ENCODE results near the gene TRIO. TPM values are rescaled to one million over a fixed set of nuclear protein-coding genes. Genes with fewer than 3 reads are reported as not detected.

Gene TRIO
- total RNA-seq, 1 donor from 2014 or later = 223 TPM

GRCh38 chr5:14156290-14156649, 13.1 kb downstream of the TRIO start:
- ChIA-PET CTCF (interaction anchor here (0.9 to 1.4 kb wide), 4 partner anchors 11 to 52 kb away, joined by 3 to 5 read pairs (median 4); no protein-coding TSS in a partner anchor), POLR2A (interaction anchor here (1.3 to 5.4 kb wide), 6 partner anchors 9 to 114 kb away, joined by 5 to 101 read pairs (median 8); partner anchors contain the start of gene TRIO)
- no peaks in the 10 kb centered on the region for H3K9me3 Mint-ChIP-seq
- no peaks in the 10 kb centered on the region for H3K27me3 Mint-ChIP-seq
- no peaks in the 10 kb centered on the region for H3K36me3 Mint-ChIP-seq (ENCODE audit: low read depth)
- TF ChIP-seq, protein P1, sequence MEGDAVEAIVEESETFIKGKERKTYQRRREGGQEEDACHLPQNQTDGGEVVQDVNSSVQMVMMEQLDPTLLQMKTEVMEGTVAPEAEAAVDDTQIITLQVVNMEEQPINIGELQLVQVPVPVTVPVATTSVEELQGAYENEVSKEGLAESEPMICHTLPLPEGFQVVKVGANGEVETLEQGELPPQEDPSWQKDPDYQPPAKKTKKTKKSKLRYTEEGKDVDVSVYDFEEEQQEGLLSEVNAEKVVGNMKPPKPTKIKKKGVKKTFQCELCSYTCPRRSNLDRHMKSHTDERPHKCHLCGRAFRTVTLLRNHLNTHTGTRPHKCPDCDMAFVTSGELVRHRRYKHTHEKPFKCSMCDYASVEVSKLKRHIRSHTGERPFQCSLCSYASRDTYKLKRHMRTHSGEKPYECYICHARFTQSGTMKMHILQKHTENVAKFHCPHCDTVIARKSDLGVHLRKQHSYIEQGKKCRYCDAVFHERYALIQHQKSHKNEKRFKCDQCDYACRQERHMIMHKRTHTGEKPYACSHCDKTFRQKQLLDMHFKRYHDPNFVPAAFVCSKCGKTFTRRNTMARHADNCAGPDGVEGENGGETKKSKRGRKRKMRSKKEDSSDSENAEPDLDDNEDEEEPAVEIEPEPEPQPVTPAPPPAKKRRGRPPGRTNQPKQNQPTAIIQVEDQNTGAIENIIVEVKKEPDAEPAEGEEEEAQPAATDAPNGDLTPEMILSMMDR (IDR thresholded peaks at IDR 0.05) = no peak
- no peak overlapping the region for H3K27ac Mint-ChIP-seq
- peaks cover 33% of the 10 kb centered on the region for H3K4me1 Mint-ChIP-seq
- intact Hi-C loops (cut with micrococcal nuclease) = loop anchor here (1.0 kb wide), 1 partner anchor 12 kb away; no protein-coding TSS in a partner anchor
- H3K4me3 Mint-ChIP-seq = no peak overlapping the region
- ATAC-seq (ENCODE audit: low read depth) = no peak
- DNase-seq = no peak

DNA sequence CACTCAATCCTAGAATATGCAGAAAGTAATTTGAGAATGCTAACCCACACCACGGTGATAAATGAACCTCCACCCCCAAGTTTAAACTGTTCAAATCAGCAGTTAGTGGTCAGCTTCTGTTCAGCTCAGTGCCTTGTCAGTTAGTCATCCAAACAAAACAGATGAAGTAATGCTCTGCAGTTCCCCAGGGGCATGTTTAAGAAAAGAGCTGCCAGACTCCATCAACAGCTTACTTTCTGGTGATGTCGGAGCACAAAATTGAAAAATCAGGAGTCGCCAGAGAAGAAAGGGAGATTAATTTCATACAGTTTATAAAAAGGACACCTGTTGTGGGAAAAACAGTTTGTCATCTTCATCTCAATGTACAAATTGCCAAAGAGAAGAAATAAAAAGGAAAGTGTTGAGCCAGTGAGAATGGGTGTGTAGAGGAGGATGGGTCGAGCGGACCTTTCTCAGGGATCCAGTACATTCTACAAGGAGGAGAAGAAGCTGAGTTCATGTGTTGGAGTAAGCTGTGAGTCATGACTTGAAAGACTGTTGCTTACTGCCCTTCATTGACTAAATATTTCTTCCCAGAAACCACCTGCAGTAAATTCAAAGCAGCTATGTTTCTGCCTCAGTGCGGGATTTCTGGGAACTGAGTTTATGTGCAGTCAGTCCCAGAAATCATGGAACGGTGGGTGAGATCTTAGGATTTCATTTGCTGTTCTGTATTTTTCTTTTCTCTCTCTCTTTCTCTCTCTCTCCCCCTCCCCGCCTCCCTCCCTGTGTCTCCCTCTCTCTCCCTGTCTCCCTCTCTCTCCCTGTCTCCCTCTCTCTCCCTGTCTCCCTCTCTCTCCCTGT, 13.7 kb downstream of the TRIO start:
- DNase-seq (no peak), ATAC-seq (ENCODE audit: low read depth) (peak; percentile 72)
- H3K4me3 Mint-ChIP-seq = no peak overlapping the region
- ChIA-PET CTCF (interaction anchor here (0.8 to 1.4 kb wide), 6 partner anchors 11 to 91 kb away, joined by 3 to 5 read pairs (median 4); no protein-coding TSS in a partner anchor), POLR2A (interaction anchor here (0.6 to 5.4 kb wide), 10 partner anchors 8 to 114 kb away, joined by 3 to 101 read pairs (median 7); partner anchors contain the start of gene TRIO)
- no peaks in the 10 kb centered on the region for H3K27me3 Mint-ChIP-seq
- H3K9me3 Mint-ChIP-seq = no peaks in the 10 kb centered on the region
- intact Hi-C loops (cut with micrococcal nuclease) = loop anchor here (1.0 kb wide), 1 partner anchor 11 kb away; no protein-coding TSS in a partner anchor
- peaks cover 34% of the 10 kb centered on the region for H3K4me1 Mint-ChIP-seq
- TF ChIP-seq, protein P1 (IDR thresholded peaks at IDR 0.05) = no peak
- H3K36me3 Mint-ChIP-seq (ENCODE audit: low read depth) = no peaks in the 10 kb centered on the region
- H3K27ac Mint-ChIP-seq = no peak overlapping the region

- Mint-ChIP-seq H3K4me3 (peak overlapping the region; percentile 35), H3K36me3 (ENCODE audit: low read depth) (no peaks in the 10 kb centered on the region), H3K4me1 (peaks cover 36% of the 10 kb centered on the region), H3K27me3 (no peaks in the 10 kb centered on the region), H3K9me3 (no peaks in the 10 kb centered on the region), H3K27ac (no peak overlapping the region)
- TF ChIP-seq, protein P1 (IDR thresholded peaks at IDR 0.05) = no peak
- intact Hi-C loops (cut with micrococcal nuclease) = no loop called here
- POLR2A ChIA-PET = interaction anchor here (0.6 to 5.4 kb wide), 7 partner anchors 8 to 107 kb away, joined by 3 to 101 read pairs (median 8); partner anchors contain the start of gene TRIO
- CTCF ChIA-PET = interaction anchor here (0.8 to 1.4 kb wide), 4 partner anchors 10 to 90 kb away, joined by 3 to 4 read pairs (median 3); no protein-coding TSS in a partner anchor
- ATAC-seq (ENCODE audit: low read depth) (no peak), DNase-seq (no peak)
Measured at GRCh38 chr5:14157493-14157782, 14.3 kb downstream of the TRIO start.

- Mint-ChIP-seq H3K4me3 (no peak overlapping the region), H3K27me3 (no peaks in the 10 kb centered on the region), H3K27ac (peak overlapping the region; percentile 53), H3K4me1 (peaks cover 41% of the 10 kb centered on the region), H3K36me3 (ENCODE audit: low read depth) (peaks cover 4% of the 10 kb centered on the region), H3K9me3 (peaks cover 2% of the 10 kb centered on the region)
- ATAC-seq (ENCODE audit: low read depth) (no peak), DNase-seq (no peak)
- POLR2A ChIA-PET = interaction anchor here (0.7 to 2.1 kb wide), 4 partner anchors 9 to 45 kb away, joined by 3 to 23 read pairs (median 6); partner anchors contain the start of gene TRIO
- intact Hi-C loops (cut with micrococcal nuclease) = no loop called here
- TF ChIP-seq, protein P1 (IDR thresholded peaks at IDR 0.05) = no peak
- CTCF ChIA-PET = interaction anchor here (0.6 to 1.4 kb wide), 2 partner anchors 51 to 111 kb away, joined by 3 read pairs; no protein-coding TSS in a partner anchor
Measured at GRCh38 chr5:14158890-14159666, 15.9 kb downstream of the TRIO start.
